RCC 7860 (cell line): ENCODE results near the gene DBNL.
A peak's percentile ranks its signal among the peaks of the same experiment; 100 is the strongest.
"Not testable (repeated sequence)": the region's sequence is repeated elsewhere in the genome, so short reads cannot be mapped to it uniquely, and the experiment has no call there.

Experiments used
- DNase-seq: peaks from one replicate; pipeline ENCODE4 v3.0.0-alpha.2; 2015; ENCODE audit warnings: low spot score
- FAIRE-seq: peaks from 2 replicates; lab custom pipeline; 2012; peaks lifted over from hg19 to GRCh38; lab: Jason Lieb, UNC

DBNL gene

GRCh38 chr7:44044315-44045225 lies at the start of gene DBNL:
Gene DBNL (plus strand): TSS chr7:44044702. CDS start chr7:44044738, 36 bp downstream.
- peak; percentile 77 for DNase-seq
- FAIRE-seq, result no peak

- not testable (repeated sequence) for DNase-seq, FAIRE-seq
Observed at GRCh38 chr7:43997532-43997931, 47.0 kb upstream of the DBNL start, which contains the start of gene SPDYE1. Gene SPDYE1 (plus strand): TSS chr7:43997897. CDS start chr7:43999950, 2,053 bp downstream.

DNA sequence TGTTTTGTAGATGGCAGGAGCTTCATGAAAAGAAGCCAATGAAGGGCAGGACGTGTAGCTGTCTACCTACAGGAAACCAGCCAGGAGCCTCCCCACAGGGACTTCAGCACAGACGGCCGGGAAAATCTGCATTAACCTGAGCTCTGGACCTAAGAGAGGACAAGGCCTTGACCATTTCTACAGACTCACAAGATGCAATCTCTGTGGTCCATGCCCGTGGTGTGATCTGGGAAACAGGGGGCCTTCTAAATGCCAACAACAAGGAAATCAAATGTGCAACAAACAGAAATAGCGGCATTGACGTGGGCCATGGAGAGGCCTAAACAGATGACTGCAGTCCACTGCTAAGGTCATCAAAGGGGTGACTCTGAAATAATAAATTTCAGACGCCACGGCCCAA lies 32.4 kb upstream of the DBNL start:
- not testable (repeated sequence) for FAIRE-seq, DNase-seq

- FAIRE-seq, DNase-seq: not testable (repeated sequence)
Observed at GRCh38 chr7:44015090-44015489, 29.4 kb upstream of the DBNL start.

GRCh38 chr7:44018857-44019807 lies 25.4 kb upstream of the DBNL start:
- FAIRE-seq, result not testable (repeated sequence)
- peak; percentile 84 for DNase-seq

DNA sequence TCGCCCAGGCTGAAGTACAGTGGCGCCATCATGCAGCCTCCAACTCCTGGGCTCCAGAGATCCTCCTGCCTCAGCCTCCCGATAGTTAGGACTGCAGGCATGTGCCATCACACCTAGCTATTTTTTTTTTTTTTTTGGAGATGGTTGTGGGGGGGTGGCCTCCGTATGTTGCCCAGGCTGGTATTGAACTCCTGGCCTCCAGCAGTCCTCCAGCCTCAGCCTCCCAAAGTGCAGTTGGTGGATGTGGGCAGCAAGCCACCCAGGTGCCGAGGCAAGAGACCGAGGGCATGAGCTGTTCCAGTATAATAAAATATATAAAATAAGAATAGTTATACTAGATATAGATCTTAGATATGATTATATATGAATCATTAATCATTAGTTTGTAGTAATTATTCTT lies 24.7 kb upstream of the DBNL start:
- DNase-seq, FAIRE-seq: not testable (repeated sequence)

DNA sequence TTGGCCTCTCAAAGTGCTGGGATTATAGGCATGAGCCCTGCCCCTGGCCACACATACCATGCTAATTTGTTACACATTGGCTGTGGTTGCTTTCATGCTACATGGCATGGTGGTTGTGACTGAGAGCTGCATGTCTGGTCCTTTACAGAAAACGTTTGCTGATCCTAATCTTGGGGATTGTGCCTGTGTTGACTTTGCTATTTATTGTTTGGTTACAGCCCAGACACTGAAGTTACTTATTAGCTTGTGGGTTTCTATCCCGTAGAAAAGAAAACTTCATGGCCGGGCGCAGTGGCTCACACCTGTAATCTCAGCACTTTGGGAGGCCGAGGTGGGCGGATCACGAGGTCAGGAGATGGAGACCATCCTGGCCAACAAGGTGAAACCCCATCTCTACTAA lies 22.4 kb upstream of the DBNL start:
- FAIRE-seq, DNase-seq: not testable (repeated sequence)

GRCh38 chr7:44022796-44023467 lies 21.6 kb upstream of the DBNL start:
- not testable (repeated sequence) for FAIRE-seq, DNase-seq

DNA sequence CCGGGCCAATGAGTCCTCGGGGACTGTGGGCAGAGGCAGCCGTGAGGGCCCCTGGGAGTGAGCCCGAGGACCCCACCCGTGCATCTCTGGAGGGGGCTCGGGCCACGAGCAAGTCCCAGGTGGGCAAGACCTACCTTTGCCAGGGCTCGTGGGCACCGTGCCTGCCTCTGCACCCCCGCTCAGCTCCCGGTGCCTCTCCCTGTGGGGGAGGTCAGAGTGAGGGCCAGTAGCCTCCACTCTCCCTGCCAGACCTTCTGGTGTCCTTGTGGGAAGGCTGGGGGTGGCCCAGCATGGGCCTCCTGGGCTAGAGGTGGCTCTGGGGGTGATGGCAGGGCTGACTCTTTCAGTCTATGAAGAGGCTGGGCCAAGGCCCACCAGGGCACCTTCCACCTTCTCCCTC lies 15.1 kb upstream of the DBNL start:
- FAIRE-seq, DNase-seq: not testable (repeated sequence)

GRCh38 chr7:44030029-44030428 lies 14.5 kb upstream of the DBNL start:
- not testable (repeated sequence) for DNase-seq, FAIRE-seq

GRCh38 chr7:44031319-44031718 lies 13.2 kb upstream of the DBNL start:
- not testable (repeated sequence) for FAIRE-seq, DNase-seq

DNA sequence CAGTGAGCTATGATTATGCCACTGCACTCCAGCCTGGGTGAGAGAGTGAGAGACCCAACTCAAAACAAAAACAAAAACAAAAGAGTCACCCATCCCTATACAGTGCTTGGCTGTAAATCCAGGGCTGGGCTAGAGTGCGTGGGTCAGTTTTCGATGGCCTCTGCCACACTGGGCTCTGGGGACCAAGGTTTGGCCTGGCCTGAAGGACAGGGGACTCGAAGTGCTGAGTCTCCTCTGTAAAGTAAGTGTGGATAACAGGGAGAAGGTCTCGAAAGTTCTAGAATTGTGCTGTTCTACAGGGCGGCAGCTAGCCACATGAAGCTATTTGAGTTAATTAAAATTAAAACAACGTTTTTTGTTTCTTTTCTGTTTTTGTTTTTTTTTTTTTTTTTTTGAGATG lies 12.5 kb upstream of the DBNL start:
- DNase-seq, FAIRE-seq: not testable (repeated sequence)

DNA sequence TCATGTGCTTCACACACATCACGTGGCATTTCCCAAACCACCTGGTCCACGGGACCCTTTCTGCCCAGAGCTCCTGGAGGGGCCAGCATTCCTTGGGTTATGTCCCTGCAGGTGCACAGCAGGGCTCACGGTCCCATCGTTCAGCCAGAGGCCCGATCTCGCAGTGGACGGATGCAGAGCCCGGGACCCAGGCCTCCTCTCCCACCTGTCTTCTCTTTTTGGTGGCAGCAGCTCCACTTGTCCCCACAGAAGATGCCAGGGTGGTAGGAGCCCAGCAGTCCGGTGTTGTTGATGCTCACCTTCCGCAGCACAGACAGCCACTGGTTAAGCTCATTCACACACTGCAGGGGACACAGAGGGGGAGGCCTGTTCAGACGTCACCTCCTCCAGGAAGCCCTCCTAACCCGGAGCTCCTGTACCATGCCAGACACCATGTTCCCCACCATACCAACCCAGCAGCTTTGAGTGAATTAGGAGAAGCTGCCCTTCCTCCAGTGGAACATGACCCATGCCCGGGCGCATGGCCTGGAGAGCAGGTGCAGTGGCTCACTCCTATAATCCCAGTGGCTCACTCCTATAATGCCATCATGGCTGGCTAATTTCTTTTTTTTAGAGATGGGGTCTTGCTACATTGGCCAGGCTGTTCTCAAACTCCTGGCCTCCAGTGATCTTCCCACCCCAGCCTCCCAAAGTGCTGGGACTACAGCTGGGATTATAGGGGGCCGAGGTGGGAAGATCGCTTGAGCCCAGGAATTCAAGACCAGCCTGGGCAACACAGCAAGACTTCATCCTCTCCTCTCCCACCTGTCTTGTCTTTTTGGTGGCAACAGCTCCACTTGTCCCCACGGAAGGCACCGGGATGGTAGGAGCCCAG lies 10.3 kb upstream of the DBNL start:
- not testable (repeated sequence) for DNase-seq, FAIRE-seq

- not testable (repeated sequence) for FAIRE-seq, DNase-seq
Observed at GRCh38 chr7:44036364-44036763, 8.1 kb upstream of the DBNL start.

DNA sequence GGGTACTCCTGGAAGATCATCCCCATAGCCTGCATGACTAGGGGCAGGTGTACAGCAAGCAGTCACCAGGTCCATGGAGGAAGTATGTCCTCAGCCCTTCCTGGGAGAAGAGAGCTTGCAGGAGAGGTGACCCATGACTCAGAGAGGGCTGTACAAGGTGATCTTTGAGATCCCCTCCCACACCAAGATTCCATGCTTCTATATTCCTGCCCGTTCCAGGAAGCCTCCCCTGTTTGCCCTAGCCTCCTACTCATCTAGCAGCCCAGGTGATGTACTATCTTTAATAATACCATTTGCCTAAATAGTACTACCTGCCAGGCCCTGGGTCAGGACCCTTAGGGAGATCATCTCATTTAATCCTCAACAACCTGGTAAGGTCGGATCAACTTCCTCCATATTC lies 6.6 kb upstream of the DBNL start:
- not testable (repeated sequence) for DNase-seq, FAIRE-seq

GRCh38 chr7:44038553-44038952 lies 5.9 kb upstream of the DBNL start:
- DNase-seq, FAIRE-seq: not testable (repeated sequence)

- DNase-seq, FAIRE-seq: not testable (repeated sequence)
Observed at GRCh38 chr7:44038961-44039558, 5.4 kb upstream of the DBNL start.

GRCh38 chr7:44039800-44040492 lies 4.6 kb upstream of the DBNL start:
- FAIRE-seq, DNase-seq: not testable (repeated sequence)
